Left ventricle myocardium inferior (tissue), 1 donor: ENCODE measurements around the gene HSD17B14. TPM values are rescaled to one million over a fixed set of nuclear protein-coding genes. Genes with fewer than 3 reads are reported as not detected.

Experiments
- DNase-seq: peaks from one replicate; pipeline ENCODE4 v3.0.0-alpha.2; 2020
- H3K27ac ChIP-seq: fragments of 200-600 bp; replicated peaks from 2 replicates; pipeline ENCODE4 v1.8.0; 2021
- H3K27me3 ChIP-seq: fragments of 200-600 bp; 2 replicates; pipeline ENCODE4 v1.8.0; 2021; ENCODE audit warnings: low read depth
- H3K36me3 ChIP-seq: fragments of 200-600 bp; 2 replicates; pipeline ENCODE4 v1.8.0; 2021
- H3K4me1 ChIP-seq: fragments of 200-600 bp; 2 replicates; pipeline ENCODE4 v1.8.0; 2021
- H3K4me3 ChIP-seq: fragments of 200-600 bp; 2 replicates; pipeline ENCODE4 v1.8.0; 2021; ENCODE audit warnings: mild to moderate bottlenecking, moderate library complexity
- H3K9me3 ChIP-seq: fragments of 200-600 bp; replicated peaks from 2 replicates; pipeline ENCODE4 v1.8.0; 2021
- intact Hi-C: fragments of 100-400 bp; cut with micrococcal nuclease; formaldehyde crosslinking; loops from one replicate; pipeline ENCODE4 v1.11.0; 2022
- total RNA-seq: library from RNA; stranded (reverse); fragmentation: NEBNext Ultra II Directional; extraction: Animal tissue kit (Norgen Biotek cat#: 25700); gene quantifications from one replicate; pipeline ENCODE4 v1.2.1, GENCODE V29; 2021
- TF ChIP-seq, protein P1 (sequence below): fragments of 200-600 bp; IDR thresholded peaks from 2 replicates; pipeline ENCODE4 v1.8.0; 2021; ENCODE audit warnings: antibody characterized with exemption, mild to moderate bottlenecking, borderline replicate concordance
- donor health status: DM: no; HTN: yes; CAD: no; lungs with severe emphysema.

Gene HSD17B14
- total RNA-seq, 1 donor from 2014 or later: 1.8 TPM

DNA sequence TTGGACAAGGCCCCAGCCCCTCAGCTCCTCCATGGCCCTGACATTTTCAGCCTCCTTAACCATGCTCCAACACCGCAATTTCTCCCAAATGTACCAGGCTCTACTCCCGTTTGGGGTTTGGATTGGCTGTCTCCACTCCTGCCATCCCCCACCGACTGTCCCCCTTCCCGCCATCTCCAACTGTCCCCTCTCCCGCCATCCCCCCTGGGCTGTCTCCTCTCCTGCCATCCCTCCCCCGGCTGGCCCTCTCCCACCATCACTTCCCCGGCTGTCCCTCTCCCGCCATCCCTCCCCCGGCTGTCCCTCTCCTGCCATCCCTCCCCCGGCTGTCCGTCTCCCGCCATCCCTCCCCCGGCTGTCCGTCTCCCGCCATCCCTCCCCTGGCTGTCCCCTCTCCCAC is 30.8 kb downstream of the HSD17B14 start:
- H3K27ac ChIP-seq: no peak overlapping the region
- peaks cover 9% of the 10 kb centered on the region for H3K4me1 ChIP-seq
- no peak overlapping the region for H3K4me3 ChIP-seq
- no peaks in the 10 kb centered on the region for H3K27me3 ChIP-seq
- no peaks in the 10 kb centered on the region for H3K36me3 ChIP-seq
- TF ChIP-seq, protein P1, sequence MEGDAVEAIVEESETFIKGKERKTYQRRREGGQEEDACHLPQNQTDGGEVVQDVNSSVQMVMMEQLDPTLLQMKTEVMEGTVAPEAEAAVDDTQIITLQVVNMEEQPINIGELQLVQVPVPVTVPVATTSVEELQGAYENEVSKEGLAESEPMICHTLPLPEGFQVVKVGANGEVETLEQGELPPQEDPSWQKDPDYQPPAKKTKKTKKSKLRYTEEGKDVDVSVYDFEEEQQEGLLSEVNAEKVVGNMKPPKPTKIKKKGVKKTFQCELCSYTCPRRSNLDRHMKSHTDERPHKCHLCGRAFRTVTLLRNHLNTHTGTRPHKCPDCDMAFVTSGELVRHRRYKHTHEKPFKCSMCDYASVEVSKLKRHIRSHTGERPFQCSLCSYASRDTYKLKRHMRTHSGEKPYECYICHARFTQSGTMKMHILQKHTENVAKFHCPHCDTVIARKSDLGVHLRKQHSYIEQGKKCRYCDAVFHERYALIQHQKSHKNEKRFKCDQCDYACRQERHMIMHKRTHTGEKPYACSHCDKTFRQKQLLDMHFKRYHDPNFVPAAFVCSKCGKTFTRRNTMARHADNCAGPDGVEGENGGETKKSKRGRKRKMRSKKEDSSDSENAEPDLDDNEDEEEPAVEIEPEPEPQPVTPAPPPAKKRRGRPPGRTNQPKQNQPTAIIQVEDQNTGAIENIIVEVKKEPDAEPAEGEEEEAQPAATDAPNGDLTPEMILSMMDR: no peak
- intact Hi-C loops: no loop called here
- H3K9me3 ChIP-seq: no peaks in the 10 kb centered on the region
- DNase-seq: no peak

DNA sequence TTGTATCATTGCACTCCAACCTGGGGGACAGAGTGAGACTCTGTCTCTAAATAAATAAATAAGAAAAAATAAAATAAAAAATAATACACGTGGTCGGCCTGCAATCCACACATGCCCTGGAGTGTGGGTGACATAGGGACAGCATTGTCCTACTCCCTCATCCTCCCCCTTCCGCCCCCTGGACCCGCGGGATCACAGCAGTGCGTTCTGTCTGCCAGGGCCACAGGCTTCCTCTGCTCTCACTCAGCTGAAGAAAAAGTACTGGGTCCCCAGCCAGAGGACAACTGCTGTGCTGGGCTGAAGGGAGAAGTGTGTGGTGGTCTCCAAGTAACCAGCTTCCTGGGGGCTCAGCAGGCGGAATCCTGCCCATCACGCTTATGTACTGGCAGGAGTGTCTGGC is 31.8 kb downstream of the HSD17B14 start:
- H3K27me3 ChIP-seq: no peaks in the 10 kb centered on the region
- no peak overlapping the region for H3K27ac ChIP-seq
- DNase-seq: no peak
- intact Hi-C loops: no loop called here
- H3K4me3 ChIP-seq: no peak overlapping the region
- H3K36me3 ChIP-seq: no peaks in the 10 kb centered on the region
- TF ChIP-seq, protein P1: no peak
- no peaks in the 10 kb centered on the region for H3K9me3 ChIP-seq
- H3K4me1 ChIP-seq: no peaks in the 10 kb centered on the region

DNA sequence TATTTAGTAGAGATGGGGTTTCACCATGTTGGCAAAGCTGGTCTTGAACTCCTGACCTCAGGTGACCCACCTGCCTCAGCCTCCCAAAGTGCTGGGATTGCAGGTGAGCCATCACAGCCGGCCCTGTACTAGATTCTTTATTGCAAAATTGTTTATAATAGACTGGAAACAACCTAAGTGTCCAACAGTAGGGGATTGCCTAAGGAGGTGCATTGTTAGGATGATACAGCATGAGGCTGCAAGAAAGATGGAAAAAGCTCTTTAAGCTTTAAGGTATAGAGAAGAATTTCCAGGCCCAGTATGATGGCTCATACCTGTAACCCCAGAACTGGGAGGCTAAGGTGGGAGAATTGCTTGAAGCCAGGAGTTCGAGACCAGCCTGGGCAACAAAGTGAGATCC is 33.7 kb downstream of the HSD17B14 start:
- TF ChIP-seq, protein P1: no peak
- intact Hi-C loops: no loop called here

DNA sequence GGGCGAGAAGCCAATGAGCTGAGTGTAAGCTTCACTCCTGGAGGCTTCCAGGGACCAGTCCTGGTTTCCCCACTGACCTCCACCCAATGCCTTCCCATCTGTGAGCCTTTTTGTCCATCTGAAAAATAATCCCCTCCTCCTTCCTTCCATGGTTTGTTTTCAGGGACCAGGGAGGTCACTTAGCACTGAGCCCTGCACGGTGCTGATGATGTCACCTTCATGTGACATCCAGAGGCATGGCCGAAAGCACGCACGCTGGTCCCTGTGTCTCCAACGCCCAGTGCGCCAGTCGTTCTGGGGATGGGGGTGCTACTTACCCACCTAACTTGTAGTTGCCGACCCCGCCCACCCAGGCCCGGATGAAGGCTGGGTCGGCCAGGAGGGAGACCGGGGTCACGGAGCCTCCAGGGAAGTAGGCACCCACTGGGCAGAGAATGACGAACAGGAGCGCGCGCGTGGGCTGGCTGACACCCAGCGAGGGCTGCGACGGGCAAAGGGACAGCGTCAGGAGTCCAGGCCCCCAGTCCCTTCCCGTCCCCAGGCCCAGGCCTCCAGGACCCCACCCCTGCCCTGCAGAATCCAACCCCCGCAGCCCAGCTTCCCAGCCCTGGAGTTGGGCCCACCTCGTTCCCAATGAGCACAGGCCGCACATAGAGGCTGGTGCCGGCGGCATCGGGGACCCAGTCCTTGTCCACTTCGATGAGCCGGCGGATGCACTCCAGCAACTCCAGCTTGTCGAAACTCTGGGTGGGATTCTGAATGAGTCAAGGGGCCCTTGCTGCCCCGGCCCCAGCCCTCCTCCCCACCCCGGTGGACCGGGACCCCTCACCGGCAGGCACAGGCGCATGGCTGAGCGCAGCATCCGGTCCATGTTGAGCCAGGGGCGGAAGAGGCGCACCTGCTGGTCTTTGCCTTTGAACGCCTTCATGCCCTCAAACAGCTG is 36.7 kb downstream of the HSD17B14 start:
- H3K9me3 ChIP-seq: no peaks in the 10 kb centered on the region
- TF ChIP-seq, protein P1: no peak
- H3K4me1 ChIP-seq: peaks cover 15% of the 10 kb centered on the region
- H3K36me3 ChIP-seq: no peaks in the 10 kb centered on the region
- intact Hi-C loops: no loop called here
- no peaks in the 10 kb centered on the region for H3K27me3 ChIP-seq
- H3K4me3 ChIP-seq: no peak overlapping the region
- H3K27ac ChIP-seq: no peak overlapping the region
- DNase-seq: no peak

More for the DNA sequence above, 33.7 kb downstream of the HSD17B14 start:
- no peak for DNase-seq
- H3K27ac ChIP-seq: no peak overlapping the region
- H3K27me3 ChIP-seq: no peaks in the 10 kb centered on the region
- no peaks in the 10 kb centered on the region for H3K36me3 ChIP-seq
- H3K4me1 ChIP-seq: no peaks in the 10 kb centered on the region
- H3K9me3 ChIP-seq: no peaks in the 10 kb centered on the region
- H3K4me3 ChIP-seq: no peak overlapping the region

DNA sequence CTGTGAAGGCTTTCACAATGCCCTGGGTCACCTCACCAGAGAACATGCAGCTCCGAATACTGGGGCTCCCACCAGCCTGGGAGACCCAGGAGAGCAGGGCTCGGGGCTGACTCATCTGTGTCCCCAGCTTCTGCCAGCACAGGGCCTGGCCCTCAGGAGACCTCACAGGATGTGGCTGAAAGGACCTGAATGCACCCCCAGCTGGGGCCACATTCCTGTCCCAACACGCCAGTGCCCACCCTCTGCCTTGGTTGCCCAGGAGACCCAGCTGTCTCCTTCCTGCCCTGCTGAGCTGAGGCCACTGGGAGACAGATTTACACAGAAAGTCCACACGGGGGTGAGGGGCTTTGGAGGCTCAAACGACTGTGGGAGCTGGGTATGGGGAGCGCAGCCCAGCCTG is 37.4 kb downstream of the HSD17B14 start:
- TF ChIP-seq, protein P1: no peak
- Histone ChIP-seq H3K4me3 (no peak overlapping the region), H3K4me1 (peaks cover 15% of the 10 kb centered on the region), H3K36me3 (no peaks in the 10 kb centered on the region), H3K27me3 (no peaks in the 10 kb centered on the region), H3K27ac (no peak overlapping the region), H3K9me3 (no peaks in the 10 kb centered on the region)
- DNase-seq: no peak
- intact Hi-C loops: no loop called here
